Immature natural killer cell (primary cell): Measurements from ENCODE around the gene RASA3. TPM values are rescaled to one million over a fixed set of nuclear protein-coding genes. Genes with fewer than 3 reads are reported as not detected.

Experiments used
- DNase-seq, 3 donors: peaks; one replicate each; pipeline ENCODE4 v3.0.0; 2022; ENCODE audit warnings: mixed read lengths in 1 of 3
- H3K27ac Mint-ChIP-seq, 6 donors: one replicate each; pipeline ENCODE4 v1.8.0; 2020; ENCODE audit warnings: mixed read lengths in 6 of 6, mild to moderate bottlenecking in 5 of 6, inconsistent platforms in 4 of 6, moderate library complexity in 3 of 6
- H3K27me3 Mint-ChIP-seq, 3 donors: one replicate each; pipeline ENCODE4 v1.8.0; 2020 to 2021; ENCODE audit warnings: low read depth in 3 of 3, mild to moderate bottlenecking in 3 of 3, mixed read lengths in 3 of 3, moderate library complexity in 3 of 3, inconsistent platforms in 1 of 3
- H3K36me3 Mint-ChIP-seq, 3 donors: one replicate each; pipeline ENCODE4 v1.8.0; 2020; ENCODE audit warnings: mixed read lengths in 3 of 3, inconsistent platforms in 2 of 3, mild to moderate bottlenecking in 2 of 3
- H3K4me1 Mint-ChIP-seq, 2 donors: one replicate each; pipeline ENCODE4 v1.8.0; 2020; ENCODE audit warnings: inconsistent platforms in 2 of 2, mild to moderate bottlenecking in 2 of 2, mixed read lengths in 2 of 2, moderate library complexity in 1 of 2
- H3K4me3 Mint-ChIP-seq, 5 donors: one replicate each; pipeline ENCODE4 v1.8.0; 2020; ENCODE audit warnings: mild to moderate bottlenecking in 5 of 5, mixed read lengths in 5 of 5, inconsistent platforms in 3 of 5, moderate library complexity in 3 of 5
- H3K9me3 Mint-ChIP-seq, 6 donors: one replicate each; pipeline ENCODE4 v1.8.0; 2020; ENCODE audit warnings: mild to moderate bottlenecking in 6 of 6, mixed read lengths in 6 of 6, inconsistent platforms in 4 of 6, moderate library complexity in 3 of 6
- polyA plus RNA-seq, 3 donors: library from polyadenylated mRNA; unstranded; fragments of 300-500 nt; fragmentation: Illumina TruSeq; gene quantifications; one replicate each; pipeline ENCODE4 v1.2.3, GENCODE V29; 2021

Gene RASA3
- polyA plus RNA-seq, 3 donors from 2014 or later = 37.4 to 153 (median 64.8) TPM

DNA sequence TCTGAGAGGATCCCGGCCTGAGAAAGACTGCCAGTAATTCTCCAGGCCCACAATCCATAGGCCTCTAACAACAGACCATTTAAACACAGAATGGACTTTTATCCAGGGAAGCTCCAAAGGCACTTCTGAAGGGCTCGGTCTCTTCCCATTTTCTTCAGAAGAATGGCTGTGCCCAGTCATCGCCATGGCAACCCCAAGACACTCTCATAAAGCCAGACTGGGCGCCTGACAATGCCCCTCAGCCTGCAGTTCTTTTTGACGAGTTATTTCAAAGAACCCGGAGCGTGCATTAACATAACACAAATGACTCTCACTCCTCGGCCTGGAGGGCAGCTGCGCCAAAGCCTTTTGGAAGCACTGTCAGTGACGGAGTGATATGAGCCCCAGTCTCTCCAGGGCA lies 61.0 kb downstream of the RASA3 start:
- peaks cover 18 to 34% (median 32%) of the 10 kb centered on the region in 3 donors for H3K36me3 Mint-ChIP-seq
- no peak for DNase-seq
- peak overlapping the region in 2 of 5 donors; percentile 42 to 76 for H3K4me3 Mint-ChIP-seq
- peak overlapping the region; percentile 77 to 97 (median 92) for H3K27ac Mint-ChIP-seq
- H3K4me1 Mint-ChIP-seq = peaks cover 63 to 80% of the 10 kb centered on the region in 2 donors
- peaks cover 0 to 8% (median 0%) of the 10 kb centered on the region in 6 donors for H3K9me3 Mint-ChIP-seq
- peaks cover 47 to 57% (median 55%) of the 10 kb centered on the region in 3 donors for H3K27me3 Mint-ChIP-seq

DNA sequence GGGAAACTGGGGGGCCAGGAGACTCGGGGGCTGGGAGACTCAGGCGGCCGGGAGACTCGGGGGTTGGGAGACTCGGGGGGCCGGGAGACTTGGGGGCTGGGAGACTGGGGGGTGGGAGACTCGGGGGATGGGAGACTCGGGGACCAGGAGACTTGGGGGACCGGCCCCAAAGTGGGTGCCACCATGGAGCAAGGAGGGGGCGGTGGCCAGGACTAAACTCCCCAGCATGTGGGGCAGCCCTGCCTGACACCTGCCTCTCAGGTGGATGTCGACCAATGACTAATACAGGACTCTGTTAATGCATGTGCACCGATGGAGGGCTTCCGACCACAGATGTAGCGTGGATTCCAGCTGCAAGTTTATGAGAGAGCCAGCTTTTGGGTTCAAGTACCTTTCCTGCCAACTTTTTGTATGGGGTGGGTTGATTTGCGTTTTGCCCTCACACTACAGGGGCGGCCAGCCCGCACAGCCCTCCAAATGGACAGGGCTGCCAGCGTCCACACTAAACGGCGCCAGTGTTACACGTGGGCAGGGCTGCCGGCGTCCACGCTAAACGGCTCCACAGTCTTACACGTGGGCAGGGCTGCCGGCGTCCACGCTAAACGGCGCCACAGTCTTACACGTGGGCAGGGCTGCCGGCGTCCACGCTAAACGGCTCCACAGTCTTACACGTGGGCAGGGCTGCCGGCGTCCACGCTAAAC lies 62.2 kb downstream of the RASA3 start:
- Mint-ChIP-seq H3K4me3 (no peak overlapping the region), H3K4me1 (peaks cover 69 to 84% of the 10 kb centered on the region in 2 donors), H3K9me3 (peaks cover 0 to 8% (median 0%) of the 10 kb centered on the region in 6 donors), H3K27ac (peak overlapping the region; percentile 23 to 97 (median 59)), H3K27me3 (peaks cover 58 to 61% (median 58%) of the 10 kb centered on the region in 3 donors), H3K36me3 (peaks cover 14 to 34% (median 27%) of the 10 kb centered on the region in 3 donors)
- DNase-seq = no peak

DNA sequence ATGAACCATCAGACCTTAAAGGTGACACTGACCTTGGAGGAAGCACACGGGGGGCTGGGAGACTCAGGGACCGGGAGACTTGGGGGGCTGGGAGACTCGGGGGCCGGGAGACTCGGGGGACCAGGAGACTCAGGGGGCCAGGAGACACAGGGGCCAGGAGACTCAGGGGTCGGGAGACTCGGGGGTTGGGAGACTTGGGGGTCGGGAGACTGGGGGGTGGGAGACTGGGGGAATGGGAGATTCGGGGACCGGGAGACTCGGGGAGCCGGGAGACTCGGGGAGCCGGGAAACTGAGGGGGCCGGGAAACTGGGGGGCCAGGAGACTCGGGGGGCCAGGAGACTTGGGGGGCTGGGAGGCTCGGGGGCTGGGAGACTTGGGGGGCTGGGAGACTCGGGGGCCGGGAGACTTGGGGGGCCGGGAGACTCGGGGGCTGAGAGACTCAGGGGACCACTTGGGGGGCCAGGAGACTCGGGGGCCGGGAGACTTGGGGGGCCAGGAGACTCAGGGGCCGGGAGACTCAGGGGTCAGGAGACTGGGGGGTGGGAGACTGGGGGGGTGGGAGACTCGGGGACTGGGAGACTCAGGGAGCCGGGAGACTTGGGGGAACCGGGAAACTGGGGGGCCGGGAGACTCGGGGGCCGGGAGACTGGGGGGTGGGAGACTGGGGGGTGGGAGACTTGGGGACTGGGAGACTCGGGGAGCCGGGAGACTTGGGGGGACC lies 62.9 kb downstream of the RASA3 start:
- DNase-seq = no peak
- H3K27ac Mint-ChIP-seq = peak overlapping the region; percentile 29 to 93 (median 80)
- H3K4me3 Mint-ChIP-seq = no peak overlapping the region
- peaks cover 0 to 8% (median 0%) of the 10 kb centered on the region in 6 donors for H3K9me3 Mint-ChIP-seq
- peaks cover 14 to 31% (median 24%) of the 10 kb centered on the region in 3 donors for H3K36me3 Mint-ChIP-seq
- H3K27me3 Mint-ChIP-seq = peaks cover 60 to 66% (median 64%) of the 10 kb centered on the region in 3 donors
- peaks cover 72 to 85% of the 10 kb centered on the region in 2 donors for H3K4me1 Mint-ChIP-seq

DNA sequence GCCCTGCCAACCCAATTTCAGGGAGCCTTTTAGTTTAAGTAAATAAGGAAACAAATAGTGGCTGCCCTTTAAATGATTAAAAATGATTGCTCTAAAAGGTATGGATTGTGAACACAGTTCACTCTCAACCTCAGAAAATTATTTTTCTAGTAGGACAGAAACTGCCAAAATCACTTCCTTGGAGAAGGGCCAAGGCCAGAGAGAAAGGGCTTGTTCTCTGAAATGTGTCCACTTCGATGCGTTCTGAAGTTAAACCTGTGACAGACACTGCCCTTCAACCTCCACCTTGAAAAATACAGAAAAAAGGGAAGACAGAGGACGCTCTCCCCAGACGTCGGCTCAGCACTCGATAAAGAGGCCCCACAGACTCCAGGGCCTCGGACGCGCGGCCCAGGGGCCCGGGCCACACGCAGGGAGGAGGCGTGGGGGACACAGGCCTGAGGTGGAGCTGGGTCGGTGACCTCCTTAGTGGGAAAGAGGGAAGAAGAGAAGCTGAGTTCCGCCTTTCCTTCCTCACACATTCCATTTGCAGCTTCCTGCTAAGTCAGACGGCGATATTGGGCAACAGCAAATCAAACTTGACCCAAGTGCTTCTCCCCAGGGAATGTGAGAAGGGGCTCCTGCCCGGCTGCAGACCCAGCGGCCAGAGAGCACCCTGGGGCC lies 63.6 kb downstream of the RASA3 start:
- Mint-ChIP-seq H3K9me3 (peaks cover 0 to 8% (median 0%) of the 10 kb centered on the region in 6 donors), H3K27me3 (peaks cover 62 to 71% (median 68%) of the 10 kb centered on the region in 3 donors), H3K4me3 (peak overlapping the region; percentile 71 to 88 (median 81)), H3K27ac (peak overlapping the region; percentile 89 to 93 (median 92)), H3K4me1 (peaks cover 76 to 85% of the 10 kb centered on the region in 2 donors), H3K36me3 (peaks cover 14 to 25% (median 19%) of the 10 kb centered on the region in 3 donors)
- DNase-seq = no peak

DNA sequence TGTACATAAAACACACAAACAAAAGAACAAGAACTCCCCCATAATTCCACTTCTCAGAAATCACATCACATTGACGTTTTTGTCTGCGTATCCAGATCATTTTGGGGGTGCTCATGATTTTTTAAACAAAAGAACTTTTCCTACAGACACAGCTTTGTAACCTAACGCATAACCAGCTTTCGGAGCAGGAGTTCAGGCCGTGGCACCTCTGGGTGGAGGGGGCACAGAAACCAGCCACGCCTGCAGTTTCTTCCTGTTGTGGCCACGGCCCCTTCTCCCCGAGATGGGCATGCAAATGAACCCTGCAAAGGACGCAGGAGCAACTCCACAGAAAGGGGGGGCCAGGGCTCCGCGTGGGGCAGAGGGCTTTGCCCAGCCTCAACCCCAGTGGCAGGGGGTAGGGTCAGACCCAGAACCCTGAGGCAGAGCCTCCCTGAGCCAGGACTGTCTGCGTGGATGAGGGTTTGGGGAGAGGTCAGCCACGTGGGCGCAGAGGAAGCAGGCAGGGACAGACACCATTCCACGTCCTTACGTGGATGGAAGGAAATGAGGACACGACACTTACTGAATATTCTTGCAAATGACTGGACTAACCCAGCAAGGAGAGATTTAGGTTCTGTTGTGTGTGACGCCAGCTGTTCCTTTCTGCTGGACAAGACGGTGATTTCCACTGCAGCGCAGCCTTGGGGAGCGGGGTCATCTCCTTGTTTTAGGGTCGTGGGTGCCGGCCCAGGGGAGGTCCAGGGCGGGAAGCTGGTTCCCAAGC lies 64.4 kb downstream of the RASA3 start:
- Mint-ChIP-seq H3K27me3 (peaks cover 65 to 76% (median 69%) of the 10 kb centered on the region in 3 donors), H3K4me3 (peak overlapping the region; percentile 71 to 88 (median 81)), H3K9me3 (peaks cover 0 to 11% (median 0%) of the 10 kb centered on the region in 6 donors), H3K4me1 (peaks cover 78 to 84% of the 10 kb centered on the region in 2 donors), H3K27ac (peak overlapping the region; percentile 89 to 93 (median 92)), H3K36me3 (peaks cover 14 to 21% (median 15%) of the 10 kb centered on the region in 3 donors)
- DNase-seq = peak; percentile 45 to 55 (median 51)

DNA sequence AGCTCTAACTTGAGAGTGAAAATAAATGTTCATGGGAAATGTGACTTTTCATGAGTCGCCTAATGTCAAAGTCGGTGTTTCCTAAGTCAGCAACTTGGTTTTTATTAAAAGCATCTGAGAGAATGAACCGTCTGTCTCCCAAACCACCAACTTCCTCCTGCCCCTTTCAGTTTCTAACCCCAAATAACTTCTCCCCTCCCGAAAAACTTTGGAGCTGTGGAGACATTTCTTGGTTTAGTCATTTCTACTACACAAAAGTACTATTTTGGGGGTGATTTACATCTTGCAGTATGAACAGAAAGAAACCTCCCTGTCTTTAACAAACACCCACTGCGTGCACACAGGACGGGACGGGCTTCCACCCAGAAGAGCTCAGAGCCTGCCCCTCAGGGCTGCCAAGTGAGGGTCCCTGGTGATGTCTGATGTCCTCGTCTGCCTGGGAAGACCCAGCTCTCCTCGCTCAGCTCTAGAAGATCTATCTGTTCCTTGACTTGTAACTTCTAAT lies 65.0 kb downstream of the RASA3 start:
- H3K36me3 Mint-ChIP-seq = peaks cover 8 to 15% (median 9%) of the 10 kb centered on the region in 3 donors
- peak overlapping the region; percentile 89 to 93 (median 92) for H3K27ac Mint-ChIP-seq
- peak; percentile 39 to 52 (median 48) for DNase-seq
- H3K4me1 Mint-ChIP-seq = peaks cover 80 to 84% of the 10 kb centered on the region in 2 donors
- peak overlapping the region; percentile 71 to 88 (median 81) for H3K4me3 Mint-ChIP-seq
- H3K9me3 Mint-ChIP-seq = peaks cover 0 to 9% (median 0%) of the 10 kb centered on the region in 6 donors
- peaks cover 62 to 76% (median 69%) of the 10 kb centered on the region in 3 donors for H3K27me3 Mint-ChIP-seq

DNA sequence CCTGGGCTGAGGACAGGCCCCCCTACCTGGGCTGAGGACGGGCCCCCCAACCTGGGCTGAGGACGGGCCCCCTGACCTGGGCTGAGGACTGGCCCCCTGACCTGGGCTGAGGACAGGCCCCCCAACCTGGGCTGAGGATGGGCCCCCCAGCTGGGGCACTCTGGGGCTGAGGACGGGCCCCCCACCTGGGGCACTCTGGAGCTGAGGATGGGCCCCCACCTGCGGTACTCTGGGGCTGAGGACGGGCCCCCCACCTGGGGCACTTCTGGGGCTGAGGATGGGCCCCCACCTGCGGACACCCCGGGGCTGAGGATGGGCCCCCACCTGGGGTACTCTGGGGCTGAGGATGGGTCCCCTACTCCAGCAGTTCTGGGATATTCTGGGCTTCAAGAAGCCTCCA lies 65.5 kb downstream of the RASA3 start:
- Mint-ChIP-seq H3K4me1 (peaks cover 80 to 84% of the 10 kb centered on the region in 2 donors), H3K36me3 (peaks cover 5 to 11% (median 5%) of the 10 kb centered on the region in 3 donors), H3K4me3 (peak overlapping the region; percentile 71 to 88 (median 81)), H3K9me3 (peaks cover 0 to 5% (median 0%) of the 10 kb centered on the region in 6 donors), H3K27me3 (peaks cover 57 to 76% (median 69%) of the 10 kb centered on the region in 3 donors), H3K27ac (peak overlapping the region; percentile 89 to 98 (median 93))
- no peak for DNase-seq

DNA sequence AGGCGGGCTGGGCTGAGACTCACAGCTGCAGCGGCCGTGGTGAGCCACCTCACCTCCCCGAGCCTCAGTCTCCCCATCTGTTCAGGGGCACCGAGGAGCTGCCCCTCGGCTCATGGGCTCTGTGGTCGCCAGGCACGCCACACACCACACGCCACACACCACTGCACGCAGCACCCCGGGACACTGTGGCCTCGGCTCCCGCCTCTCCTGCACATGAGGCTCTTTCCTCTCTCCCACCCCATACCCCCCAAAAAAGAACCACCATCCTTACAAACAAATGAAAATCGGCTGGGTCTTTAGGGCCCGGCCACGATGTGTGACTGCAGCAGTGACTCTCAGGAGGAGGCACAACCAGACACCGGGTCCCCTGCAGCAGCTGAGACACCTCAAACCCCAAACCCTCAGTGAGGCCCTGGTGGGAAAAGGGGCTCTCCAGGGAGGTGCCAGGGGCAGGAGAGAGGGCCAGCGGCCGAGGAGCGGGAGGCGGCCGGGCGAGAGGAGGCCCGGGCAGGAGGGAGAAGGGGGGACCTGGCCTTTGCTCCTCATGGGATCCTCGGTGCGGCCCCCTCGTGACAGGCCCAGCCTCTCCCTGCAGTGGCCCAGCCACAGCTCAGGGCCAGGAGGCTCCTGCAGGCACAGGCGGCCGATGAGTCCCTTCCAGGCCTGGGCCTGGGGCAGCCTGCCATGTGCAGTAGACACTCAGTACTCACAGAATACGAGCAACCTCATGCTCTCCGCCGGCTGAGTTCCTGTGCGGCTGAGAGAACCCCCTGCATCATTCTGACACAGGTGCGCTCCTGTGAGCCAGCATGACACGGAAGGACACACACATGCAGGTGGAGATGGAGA lies 66.3 kb downstream of the RASA3 start:
- Mint-ChIP-seq H3K36me3 (peaks cover 3 to 4% (median 3%) of the 10 kb centered on the region in 3 donors), H3K27me3 (peaks cover 52 to 73% (median 63%) of the 10 kb centered on the region in 3 donors), H3K4me1 (peaks cover 77 to 84% of the 10 kb centered on the region in 2 donors), H3K4me3 (peak overlapping the region; percentile 80 to 92 (median 88)), H3K27ac (peak overlapping the region; percentile 93 to 98 (median 97)), H3K9me3 (peaks cover 0 to 5% (median 0%) of the 10 kb centered on the region in 6 donors)
- peak; percentile 56 for DNase-seq

DNA sequence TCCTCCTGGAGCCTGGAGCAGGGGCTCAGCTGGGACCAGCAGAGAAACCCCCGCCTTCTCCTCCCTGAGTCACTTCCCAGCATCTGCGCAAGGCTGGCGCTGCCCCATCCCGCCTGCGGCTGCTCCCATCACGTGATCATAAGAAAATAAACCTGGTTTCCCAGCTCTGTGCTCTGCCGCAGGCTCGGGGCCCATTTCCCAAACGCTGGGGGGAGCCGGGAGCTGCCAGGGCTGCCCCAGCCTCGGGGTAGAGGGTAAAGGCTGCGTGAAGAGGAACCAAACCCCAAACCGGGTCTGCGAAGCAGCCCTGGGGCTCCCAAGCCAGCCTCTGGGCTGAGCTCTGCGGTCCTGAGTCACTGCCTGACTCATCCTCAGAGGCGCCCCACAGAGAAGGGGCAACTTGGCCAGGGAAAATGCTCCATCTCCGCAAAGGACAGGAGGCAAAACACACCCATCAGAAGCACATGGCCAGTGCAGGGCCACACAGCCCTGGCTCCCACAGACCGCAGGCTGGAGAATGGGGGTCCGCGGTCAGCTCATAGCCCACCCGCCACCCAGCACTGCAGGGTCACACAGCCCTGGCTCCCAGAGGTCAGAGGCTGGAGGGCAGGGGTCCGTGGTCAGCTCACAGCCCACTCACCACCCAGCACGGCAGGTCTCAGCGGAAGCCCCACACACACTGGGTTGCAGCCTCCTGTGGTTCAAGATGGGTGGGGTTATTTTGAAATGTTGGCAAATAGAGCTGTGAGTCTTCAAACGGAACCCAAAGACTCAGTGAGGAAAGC lies 67.1 kb downstream of the RASA3 start:
- Mint-ChIP-seq H3K27me3 (peaks cover 52 to 70% (median 59%) of the 10 kb centered on the region in 3 donors), H3K4me3 (peak overlapping the region; percentile 80 to 92 (median 88)), H3K9me3 (peaks cover 0 to 5% (median 0%) of the 10 kb centered on the region in 6 donors), H3K27ac (peak overlapping the region; percentile 93 to 98 (median 97)), H3K36me3 (no peaks in the 10 kb centered on the region), H3K4me1 (peaks cover 74 to 80% of the 10 kb centered on the region in 2 donors)
- peak; percentile 77 to 80 (median 78) for DNase-seq

DNA sequence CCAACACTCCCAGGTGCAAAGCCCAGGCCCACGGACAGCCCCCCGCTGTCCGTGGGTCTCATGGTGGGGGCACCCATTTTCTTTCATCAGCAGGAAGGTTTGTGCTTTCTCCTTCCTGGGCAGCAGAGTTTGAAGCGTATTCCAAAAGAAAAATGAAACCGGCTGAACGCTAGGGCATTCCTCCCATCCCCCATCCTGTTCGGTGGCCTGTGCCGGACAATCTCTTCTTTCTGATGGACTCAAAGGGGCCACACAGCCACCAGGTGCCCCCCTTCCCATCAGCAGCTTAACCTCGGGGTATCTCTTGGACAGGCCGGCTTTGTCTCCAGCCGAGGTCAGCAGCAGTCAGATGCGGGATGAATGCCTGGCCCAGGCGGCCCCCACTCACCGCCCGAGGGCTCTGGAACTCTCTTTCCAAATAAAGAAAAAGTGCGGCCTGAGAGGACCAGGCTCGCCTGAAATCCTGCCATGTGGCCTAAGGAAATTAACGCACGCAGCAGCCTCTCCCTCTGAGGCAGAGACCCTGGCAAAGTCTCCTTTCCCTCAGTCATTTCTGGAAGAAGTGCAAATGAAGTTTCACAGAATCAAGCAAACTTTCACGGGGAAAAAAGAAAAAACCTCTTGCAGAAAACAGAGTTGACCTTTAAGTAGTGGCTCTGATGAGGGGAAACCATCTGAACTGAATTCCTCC lies 67.8 kb downstream of the RASA3 start:
- DNase-seq = no peak
- peaks cover 57 to 73% (median 59%) of the 10 kb centered on the region in 3 donors for H3K27me3 Mint-ChIP-seq
- H3K9me3 Mint-ChIP-seq = peaks cover 0 to 5% (median 0%) of the 10 kb centered on the region in 6 donors
- H3K4me1 Mint-ChIP-seq = peaks cover 76 to 86% of the 10 kb centered on the region in 2 donors
- peak overlapping the region; percentile 80 to 92 (median 88) for H3K4me3 Mint-ChIP-seq
- peaks cover 0 to 3% (median 0%) of the 10 kb centered on the region in 3 donors for H3K36me3 Mint-ChIP-seq
- H3K27ac Mint-ChIP-seq = peak overlapping the region; percentile 93 to 98 (median 97)
